Measurements from ENCODE around the gene DOCK8.
A peak's percentile ranks its signal among the peaks of the same experiment; 100 is the strongest.

DOCK8 gene

DNA sequence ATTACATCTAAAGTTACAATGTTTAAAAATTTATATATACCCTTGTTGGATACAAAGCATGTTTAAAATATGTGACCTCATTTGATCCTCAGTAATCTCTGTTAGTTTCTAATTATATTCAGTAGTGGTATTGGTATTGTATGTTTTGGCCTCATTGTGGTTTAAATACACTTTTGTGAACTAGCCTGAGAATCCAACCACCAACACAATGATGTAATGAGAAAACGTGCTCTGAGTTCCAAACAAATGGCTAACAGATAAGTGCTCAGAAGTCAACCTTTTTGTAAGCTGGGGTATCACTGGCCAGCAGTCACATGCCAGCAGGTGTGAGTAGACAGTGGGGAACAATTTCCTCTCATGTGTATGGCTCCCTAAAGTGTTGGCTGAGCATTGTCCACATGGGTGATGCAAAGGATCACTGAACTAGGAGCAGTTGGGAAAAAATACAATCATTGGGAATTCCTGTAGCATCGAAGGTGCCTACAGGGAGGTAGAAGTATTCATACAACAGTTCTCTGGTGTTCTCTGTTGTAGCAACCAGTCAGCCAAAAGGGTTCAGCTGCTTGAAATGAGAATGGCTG, 56.1 kb downstream of the DOCK8 start:
- DNase-seq, result no peak

DNA sequence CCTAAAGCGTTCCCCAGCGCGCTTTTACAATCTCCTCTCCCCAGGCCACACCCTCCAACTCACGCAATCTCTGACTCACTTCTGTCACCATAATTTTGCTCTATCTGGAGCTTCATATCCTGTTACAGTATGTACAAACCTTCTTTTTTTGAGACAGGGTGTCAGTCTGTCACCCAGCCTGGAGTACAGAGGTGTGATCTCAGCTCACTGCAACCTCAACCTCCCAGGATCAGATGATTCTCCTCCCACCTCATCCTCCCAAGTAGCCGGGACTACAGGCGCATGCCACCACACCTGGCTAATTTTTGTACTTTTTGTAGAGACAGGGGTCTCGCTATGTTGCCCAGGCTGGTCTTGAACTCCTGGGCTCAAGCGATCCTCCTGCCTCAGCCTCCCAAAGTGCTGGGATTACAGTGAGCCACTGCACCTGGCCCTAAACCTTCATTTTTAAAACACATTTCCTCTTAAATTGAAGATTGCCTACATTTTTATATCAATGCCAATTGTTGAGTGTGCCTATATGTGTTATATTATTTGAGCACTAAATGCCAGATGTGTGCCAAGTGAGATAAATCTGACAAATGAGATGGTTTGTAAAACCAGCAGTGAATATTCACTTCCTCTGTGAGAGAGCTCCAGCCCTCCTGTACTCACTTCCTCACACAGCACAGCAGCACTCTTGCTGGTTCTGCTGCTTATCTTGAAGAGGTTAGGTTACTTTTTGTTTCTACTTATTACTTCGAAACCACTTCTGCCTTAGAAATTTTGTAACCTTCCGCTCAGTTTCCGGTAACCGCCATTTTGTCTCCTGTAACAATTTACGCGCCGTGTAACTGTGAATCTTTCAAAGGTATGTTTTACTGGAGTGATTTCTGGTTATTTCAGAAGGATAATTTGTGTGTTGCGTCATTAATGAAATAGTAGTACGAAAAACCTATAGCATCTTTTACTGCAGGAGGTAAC, 57.9 kb downstream of the DOCK8 start:
- no peak for DNase-seq

DNA sequence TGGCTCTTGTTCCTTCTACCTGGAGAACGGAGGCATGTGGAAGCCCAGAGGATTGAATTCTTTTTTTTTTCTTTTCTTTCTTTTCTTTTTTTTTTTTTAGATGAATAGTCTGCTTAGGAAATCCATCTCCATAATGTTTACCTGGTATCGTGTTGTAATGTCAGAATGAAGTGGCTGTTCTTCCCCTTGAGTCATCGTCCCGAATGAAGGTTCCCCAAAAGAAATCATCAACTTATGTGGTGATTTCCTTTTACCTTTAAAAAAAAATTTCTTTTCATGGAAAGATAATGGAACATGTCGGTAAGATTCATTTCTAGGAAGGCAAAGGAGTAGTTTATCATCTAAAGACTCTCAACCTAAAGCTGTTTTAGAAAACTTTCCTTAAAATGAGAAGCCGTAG, 59.7 kb downstream of the DOCK8 start:
- no peak for DNase-seq

DNA sequence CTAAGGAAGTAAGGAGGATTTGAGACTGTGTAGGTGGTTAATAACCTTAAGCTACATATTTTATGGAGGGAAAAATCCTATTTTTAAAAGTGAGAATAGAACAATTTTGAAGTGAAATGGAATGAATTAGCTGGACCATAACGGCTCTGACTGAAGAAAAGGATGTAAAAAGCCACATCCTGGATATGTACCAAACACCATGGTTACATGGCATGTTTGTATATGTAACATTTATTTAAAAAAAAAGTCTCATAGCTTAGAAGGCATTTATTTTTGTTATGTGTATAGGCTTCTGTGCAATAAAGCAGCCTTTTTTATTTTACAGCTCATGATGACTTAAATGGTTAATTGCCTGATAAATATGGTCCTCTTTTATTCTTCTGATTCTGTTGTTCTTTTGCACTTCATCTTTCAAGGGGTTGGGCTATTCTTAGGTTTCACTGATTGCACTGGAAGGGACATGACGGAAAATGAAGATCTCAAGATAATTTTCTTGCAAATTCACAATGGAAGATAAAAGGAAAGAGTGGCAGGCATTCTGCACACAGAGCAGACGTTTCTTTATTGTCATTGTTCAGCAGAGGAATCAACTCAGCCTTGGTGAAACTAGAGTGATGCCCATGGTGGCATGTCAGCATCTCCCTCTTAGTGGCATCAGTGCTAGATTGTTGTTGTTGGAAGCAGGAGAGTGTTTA, 63.1 kb downstream of the DOCK8 start:
- no peak for DNase-seq

DNA sequence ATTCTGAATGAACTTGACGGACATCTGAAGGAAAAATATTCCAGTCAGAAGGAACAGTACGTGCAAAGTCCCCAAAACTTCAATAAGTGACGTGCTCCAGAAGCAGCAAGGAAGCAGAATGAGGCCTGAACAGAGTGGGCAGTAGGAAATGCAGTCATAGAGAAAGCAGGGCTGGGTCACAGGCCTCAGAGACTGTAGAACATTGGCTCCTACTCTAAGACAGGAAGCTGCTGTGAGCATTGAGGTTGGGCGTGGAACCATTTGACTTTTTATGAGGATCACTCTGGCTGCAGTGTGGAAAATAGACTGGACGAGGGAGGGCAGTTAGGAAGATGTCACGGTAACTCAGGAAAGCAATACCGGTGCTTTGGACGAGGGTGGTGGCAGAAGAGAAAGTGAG, 64.0 kb downstream of the DOCK8 start:
- no peak for DNase-seq

DNA sequence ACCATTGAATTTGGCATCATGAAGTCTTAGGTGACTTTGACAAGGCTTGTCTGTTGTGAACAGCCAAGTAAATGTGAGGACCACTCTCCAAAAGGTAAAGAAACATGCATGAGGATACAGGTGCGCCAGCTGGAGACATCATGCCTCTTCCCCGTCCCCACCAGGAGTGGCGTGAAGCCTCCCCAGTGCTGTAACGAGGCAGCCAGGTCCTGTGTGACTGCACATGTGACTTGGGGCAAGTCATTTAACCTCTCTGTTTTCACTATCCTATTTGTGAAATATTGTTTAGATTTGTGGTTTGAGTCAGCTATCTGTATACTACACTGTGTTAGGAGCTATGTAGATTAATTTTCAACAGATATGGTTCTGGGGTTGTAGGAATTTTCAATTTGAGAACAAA, 65.0 kb downstream of the DOCK8 start:
- DNase-seq, result no peak

DNA sequence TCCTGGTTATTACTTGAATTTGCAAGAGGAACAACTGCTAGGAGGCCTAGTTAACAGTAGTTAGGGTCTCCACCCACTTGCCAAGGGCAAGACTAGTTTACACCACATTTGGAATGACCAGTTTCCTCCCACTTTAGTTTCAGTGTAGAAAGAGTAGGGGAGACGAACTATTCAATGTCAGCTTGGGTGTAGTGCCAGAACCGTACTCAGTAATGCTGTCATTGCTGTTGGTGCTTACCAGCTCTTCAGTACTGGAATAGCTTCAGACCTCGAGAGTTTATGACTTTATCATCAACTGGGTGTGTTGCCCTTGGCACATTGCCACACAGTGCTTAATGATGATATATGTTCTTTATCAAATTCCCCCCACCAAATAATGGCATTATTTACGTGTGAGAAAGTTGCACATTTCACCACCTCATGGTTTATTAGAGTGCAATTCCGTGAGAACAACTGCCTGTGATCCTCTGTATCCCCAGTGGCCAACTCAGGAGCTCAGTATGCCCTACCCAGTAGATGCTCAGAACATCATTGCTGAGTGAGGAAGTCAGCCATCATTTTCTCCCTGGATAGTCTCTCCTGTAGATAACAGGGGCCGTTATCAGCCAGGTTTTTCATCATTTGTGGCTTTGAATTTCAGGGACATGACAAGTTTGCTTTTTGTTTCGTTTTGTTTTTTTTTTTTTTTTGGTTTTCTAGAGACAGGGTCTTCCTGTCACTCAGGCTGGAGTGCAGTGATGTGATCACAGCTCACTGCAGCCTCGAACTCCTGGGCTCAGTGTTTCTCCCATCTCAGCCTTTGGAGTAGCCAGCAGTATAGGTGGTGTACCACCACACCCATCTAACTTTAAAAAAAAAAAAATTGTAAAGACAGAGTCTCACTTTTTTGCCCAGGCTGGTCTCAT, 67.3 kb downstream of the DOCK8 start:
- DNase-seq, result no peak

DNA sequence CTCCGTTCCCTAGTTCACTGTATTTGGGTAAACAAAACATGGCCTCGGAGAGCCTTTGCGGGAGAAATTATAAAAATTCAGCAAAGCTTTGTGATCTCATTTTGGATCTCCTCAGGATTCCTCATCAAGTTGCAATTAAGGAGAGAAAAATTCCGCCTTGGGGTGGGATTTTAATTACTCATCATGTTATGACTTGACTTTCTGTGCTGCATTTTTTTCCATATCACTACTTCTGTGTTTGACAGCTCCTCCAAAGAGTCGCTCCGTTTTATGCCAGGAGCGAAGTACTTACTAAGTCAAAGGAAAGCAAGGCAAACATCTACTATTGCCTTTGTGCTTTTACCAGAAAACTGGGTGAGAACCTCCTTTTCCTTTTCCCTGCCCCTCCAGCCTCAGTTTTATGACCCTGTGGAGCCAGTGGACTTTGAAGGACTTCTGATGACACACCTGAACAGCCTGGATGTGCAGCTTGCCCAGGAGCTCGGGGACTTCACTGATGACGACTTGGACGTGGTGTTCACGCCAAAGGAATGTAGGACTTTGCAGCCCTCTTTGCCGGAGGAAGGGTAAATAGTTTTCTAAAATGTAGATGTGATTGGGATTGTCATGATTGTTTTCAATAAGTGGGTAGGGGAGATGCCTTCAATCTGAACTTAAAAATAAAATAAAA, 71.5 kb downstream of the DOCK8 start:
- no peak for DNase-seq

DNA sequence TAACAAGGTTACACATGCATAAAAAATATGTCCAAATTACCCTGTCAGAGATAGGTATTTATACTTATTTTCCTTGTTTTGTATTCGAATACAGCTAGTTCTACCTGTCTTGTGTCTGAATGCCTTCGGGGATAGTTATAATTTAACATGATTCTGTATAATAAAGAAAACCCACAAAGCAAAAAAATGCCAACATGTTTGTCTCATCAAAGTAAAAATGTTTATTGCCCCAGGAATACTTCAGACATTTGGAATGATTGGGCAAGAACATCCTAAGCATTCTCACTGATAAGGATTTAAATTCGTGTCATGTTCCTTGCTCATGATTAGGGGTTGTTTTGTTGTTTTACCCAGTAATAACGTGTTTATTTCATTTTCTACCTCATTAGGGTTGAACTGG, 74.5 kb downstream of the DOCK8 start:
- no peak for DNase-seq

DNA sequence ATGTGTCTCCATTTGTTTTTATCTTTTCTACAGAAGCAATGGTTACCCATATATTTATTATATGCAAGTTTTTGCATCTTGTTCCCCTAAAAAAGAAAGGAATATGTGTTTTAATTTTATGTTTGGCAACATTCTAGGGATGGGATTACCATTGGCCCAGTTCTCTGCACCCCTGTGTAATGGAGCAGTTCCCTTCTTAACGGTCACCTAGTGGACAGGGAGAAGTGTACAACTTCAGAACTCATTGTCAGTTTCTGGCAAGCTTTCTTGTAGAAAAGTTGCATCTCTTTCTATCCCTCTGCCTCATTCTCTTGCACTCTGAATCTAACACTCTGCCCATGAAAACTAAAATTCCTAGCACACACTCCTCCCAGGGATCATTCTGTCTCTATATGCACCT, 78.2 kb downstream of the DOCK8 start:
- DNase-seq, result no peak

DNA sequence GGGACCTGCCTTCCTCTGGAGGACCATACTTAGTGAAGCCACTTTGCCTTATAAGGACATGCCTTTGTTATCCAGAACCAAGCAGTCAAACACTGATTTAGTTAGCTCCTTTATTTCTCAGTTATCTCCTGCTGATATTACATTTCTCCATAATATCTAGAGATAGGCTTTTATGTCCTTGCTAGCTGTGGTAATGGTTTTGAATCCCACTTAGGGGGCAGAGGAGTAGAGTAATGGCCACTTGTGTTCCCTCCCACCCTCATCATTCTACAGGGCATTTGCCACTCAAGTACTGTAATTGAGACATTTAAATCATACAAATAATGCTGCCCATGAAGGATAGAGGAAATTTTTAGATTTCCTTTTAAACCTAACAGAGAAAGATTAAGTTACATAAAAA, 80.9 kb downstream of the DOCK8 start:
- peak; percentile 98 for DNase-seq

DNA sequence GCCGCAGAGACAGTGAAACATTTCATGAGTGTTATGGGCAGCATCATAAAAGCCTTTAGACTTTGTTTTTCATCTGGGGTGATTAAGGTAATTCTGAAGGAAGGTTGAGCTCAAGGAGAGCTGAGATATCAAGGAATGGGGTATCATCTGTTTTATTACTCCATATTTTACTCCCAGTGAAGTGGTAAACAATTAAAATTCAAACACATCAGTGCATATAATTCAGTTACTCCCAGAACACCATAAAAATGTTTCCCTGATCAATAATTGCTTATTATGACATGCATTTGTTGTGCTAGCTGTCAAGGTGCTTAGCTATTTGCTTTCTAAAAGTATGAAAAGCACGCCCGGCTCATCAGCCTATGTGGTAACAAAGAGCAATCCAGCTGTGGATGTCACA, 81.7 kb downstream of the DOCK8 start:
- DNase-seq, result no peak

DNA sequence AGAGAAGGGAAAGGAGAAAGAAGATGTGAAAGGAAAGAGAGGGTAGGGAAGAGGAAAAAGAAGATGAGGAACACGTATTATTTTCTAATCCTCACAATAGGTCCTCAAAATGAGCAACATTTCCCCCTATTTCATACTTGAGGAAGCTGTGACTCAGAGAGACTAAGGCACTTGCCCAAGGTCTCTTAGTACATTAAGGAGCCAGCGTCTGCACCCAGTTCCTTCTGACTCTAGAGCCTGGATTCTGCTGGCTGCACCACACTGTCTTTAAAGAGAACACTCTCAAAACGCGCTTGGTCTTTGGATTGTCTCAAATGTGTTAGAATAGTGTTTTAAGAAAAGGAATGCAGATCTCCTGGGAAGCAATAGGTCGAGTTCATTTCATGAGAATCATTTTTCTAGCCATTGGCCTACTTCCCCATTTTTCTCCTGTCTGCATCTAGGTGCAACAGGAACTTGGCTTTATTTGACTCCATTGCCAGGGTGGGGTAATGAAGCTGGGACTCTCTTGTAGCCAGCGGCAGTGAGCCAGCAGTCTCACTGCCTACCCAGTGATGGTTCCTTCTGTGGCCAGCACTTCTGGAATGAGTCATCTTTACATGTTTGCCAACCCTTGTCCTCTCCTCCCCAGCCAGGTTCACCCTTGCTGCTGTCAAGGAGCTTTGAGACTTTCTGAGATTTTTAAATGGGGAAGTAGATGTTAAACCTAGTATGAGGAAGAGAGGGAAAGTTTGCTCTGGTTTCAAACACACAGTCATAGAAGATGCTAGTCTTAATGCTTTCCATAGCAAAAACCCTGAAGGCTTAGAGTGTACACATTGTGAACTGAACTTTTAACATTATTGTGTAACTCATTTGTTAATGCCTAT, 82.7 kb downstream of the DOCK8 start:
- no peak for DNase-seq

DNA sequence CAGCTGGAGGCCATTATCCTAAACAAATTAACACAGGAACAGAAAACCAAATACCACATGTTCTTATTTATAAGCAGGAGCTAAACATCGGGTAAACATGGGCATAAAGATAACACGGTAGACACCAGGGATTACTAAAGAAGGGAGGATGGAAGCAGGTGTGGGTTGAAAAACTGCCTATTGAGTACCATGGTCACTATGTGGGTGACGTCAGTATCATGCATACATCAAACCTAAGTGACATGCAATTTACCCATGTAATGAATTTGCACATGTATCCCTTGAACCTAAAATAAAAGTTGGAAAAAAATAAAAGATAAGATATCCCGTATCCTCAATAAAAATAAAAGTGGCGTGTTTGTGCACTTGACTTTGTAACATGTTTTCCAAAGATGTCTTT, 88.8 kb downstream of the DOCK8 start:
- no peak for DNase-seq

DNA sequence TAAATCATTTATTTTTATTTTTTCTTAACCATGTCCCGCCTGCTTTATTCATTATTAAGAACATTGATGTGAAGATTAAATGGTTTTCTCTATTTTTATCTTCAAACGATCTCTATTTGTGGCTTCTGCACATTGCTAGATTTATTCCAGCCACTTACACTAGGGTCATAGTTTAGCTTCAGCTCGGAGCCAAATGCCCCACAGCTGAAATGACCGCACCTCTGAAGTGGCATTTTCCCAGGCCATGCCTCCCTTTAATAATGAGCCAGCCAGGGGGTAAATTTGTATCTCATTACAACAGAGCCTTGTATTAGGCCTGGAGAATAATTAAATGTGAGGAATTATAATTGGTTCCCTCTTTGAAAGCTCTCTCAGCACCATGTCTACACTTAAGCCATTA, 89.4 kb downstream of the DOCK8 start:
- no peak for DNase-seq

DNA sequence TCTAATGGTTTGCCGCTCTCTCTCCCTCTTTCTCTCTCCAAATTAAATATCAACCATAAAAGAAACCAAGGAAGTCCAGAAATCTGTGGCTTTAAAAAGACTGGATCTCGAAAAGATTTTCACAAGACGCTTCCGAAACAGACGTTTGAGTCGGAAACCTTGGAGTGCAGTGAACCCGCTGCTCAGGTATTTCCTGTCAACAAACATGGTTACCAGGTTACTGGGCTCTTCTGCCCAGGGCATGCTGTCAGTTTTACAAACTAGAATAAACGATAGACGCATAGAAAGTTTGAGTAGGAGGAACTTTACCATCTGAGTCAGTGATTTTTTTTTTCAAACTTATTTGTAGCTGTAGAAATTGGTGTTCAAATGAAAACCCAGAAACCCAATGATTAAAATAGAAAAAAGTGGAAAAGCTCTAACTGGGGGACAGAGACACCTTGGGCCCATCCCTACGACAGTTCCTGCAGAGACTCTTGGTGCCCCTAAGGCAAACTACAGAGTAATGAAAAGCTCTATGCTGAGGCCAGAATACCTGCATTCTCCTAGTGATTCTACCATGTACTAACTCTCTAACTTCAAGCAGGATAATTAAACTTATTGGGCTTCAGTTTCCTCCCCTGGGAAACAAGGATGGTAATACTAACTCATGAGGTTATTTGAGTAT, 90.0 kb downstream of the DOCK8 start:
- DNase-seq, result no peak

DNA sequence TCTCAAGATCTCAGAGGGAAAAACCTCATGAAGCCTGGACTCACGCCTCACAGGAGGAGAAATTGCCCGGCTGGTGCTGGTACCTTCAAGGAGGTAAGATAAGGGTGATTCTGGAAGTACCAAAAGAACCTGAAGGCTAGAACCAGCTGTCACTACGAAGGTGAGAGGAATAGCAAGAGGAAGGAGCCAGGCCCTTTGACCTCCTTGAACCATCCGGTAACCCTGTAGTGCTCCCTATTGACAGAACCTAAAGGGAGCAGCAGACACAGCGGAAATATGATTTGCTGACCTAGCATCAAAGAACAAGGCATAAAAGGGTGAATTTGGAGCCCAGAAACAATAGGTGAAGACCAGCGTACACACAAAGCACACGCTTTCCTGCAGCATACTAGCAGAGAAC, 92.2 kb downstream of the DOCK8 start:
- DNase-seq, result no peak

DNA sequence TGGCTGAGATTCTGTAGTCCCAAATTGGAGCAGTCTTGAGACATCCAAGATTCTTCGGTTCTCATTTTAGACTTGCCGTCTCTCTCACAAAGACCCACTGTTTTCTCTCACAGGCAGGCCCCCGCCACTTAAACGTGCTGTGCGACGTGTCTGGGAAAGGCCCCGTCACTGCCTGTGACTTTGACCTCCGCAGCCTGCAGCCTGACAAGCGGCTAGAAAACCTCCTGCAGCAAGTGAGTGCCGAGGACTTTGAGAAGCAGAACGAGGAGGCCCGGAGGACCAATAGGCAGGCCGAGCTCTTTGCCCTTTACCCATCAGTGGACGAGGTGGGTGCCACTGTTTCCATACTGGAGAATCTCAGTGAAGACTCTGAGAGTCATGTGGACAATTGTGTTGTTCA, 97.2 kb downstream of the DOCK8 start:
- DNase-seq, result no peak

DNA sequence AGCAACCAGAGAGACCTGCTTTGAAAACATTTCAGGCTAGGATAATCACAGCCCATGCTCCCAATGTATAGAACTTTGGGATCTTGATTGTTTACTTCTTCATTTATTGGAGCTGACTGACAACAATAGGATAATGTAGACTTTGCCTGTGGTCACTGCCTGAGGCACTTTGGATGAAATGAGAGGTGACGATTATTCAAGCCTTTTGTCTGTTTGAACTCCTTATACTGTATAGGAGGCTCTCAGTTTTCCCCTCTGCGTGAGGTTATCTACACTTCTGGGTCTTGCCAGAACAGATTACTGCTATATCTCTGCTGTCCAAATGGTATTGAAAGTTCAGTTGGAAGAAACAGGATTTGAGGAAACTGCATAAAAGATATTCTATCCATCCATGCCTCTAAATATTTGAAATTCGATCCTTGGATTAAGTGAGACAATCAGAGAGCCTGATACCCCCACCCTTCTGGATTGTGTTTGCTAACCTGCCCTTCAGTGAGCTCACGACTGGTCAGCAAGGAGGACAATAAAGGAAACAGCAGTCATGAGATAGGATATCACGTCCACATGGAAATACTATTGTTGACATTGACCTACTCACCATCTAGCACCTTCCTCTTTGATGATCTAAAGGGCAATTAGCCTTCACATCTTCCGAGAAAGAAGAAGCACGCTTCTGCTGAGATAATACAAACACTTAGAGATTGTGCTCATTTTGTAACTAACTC, 98.1 kb downstream of the DOCK8 start:
- no peak for DNase-seq

DNA sequence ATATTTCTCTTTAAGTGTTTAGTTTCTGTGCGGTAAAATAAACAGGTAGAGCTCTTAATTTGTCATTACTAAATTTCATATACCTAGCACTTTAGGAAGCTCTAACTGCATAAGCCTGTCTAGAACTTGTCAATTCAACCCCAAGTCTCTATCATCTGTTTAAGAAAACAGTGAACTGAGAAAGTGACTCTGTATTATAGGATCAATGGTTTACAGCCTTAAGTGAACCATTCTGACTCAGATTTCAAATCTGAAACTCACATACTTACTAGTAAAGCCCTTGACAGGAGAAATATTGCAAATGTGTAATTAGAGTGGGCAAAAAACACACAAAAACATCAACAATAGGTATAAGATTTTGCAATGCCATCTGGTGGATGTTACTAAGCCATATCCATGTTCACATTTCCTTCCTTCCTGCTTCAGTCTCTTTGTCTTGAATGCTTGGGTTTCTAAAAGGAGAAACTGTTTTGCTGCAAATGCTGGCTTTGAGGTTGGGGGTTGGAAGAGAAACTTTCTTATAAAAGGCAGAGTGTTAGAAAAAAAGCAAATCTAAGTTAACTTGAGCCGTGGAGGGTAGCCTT, 101.8 kb downstream of the DOCK8 start:
- no peak for DNase-seq

All from NCI-H187 treated with DMSO at 0.1 percent for 48 hours (cell line).